ENCODE measurements around the gene RPL12. TPM values are rescaled to one million over a fixed set of nuclear protein-coding genes. Genes with fewer than 3 reads are reported as not detected.

Gene RPL12
- total and polyA plus RNA-seq, 2 experiments from 2014 or later: 594 to 1,676 TPM

GRCh38 chr9:127445851-127446712, 5.1 kb downstream of the RPL12 start:
- H3K27me3 ChIP-seq (replicated peaks; ENCODE audit: insufficient read depth): no peaks in the 10 kb centered on the region
- in situ Hi-C loops (cut with MboI): no loop called here
- no peak overlapping the region for H2AFZ ChIP-seq
- no peak overlapping the region for H3K9ac ChIP-seq
- no peak overlapping the region for H3K4me2 ChIP-seq (ENCODE audit: unreplicated experiment)
- no peak for TF ChIP-seq EZH2phosphoT487 (IDR thresholded peaks at IDR 0.05; ENCODE audit: insufficient read depth, low read depth)
- no peak for TF ChIP-seq EZH2 (IDR thresholded peaks at IDR 0.05; ENCODE audit: insufficient read depth, poor library complexity, severe bottlenecking)
- no peaks in the 10 kb centered on the region for H3K9me2 ChIP-seq (ENCODE audit: insufficient read depth)
- H3K36me3 ChIP-seq (ENCODE audit: low read depth): peaks cover 62% of the 10 kb centered on the region
- peak overlapping the region; percentile 89 for H3K27ac ChIP-seq
- H3K4me3 ChIP-seq: no peak overlapping the region
- WGBS, 2 experiments (ENCODE audit: low coverage in 1 of 2, low lambda C conversion rate in 2 of 2, missing lambda C conversion rate in 2 of 2): 61 to 62% methylated on average over 4 of the region's 4 CpGs
- H3K79me2 ChIP-seq (ENCODE audit: insufficient read depth): peaks cover 36% of the 10 kb centered on the region
- H3K9me3 ChIP-seq (ENCODE audit: low read depth): no peaks in the 10 kb centered on the region
- H4K20me1 ChIP-seq (ENCODE audit: insufficient read depth): peaks cover 22% of the 10 kb centered on the region
- peaks cover 72% of the 10 kb centered on the region for H3F3A ChIP-seq (ENCODE audit: insufficient read depth)
- no peak for DNase-seq
- 0 out of 2 replicates have a peak, but pooled peaks cover 11% of the 10 kb centered on the region for H3K4me1 ChIP-seq (ENCODE audit: insufficient read depth)

- Histone ChIP-seq H3K9ac (no peak overlapping the region), H3K27me3 (replicated peaks; ENCODE audit: insufficient read depth) (no peaks in the 10 kb centered on the region), H3K79me2 (ENCODE audit: insufficient read depth) (peaks cover 27% of the 10 kb centered on the region), H4K20me1 (ENCODE audit: insufficient read depth) (peaks cover 21% of the 10 kb centered on the region), H2AFZ (no peak overlapping the region), H3K9me2 (ENCODE audit: insufficient read depth) (no peaks in the 10 kb centered on the region), H3K4me2 (ENCODE audit: unreplicated experiment) (no peak overlapping the region), H3K9me3 (ENCODE audit: low read depth) (no peaks in the 10 kb centered on the region), H3F3A (ENCODE audit: insufficient read depth) (peaks cover 69% of the 10 kb centered on the region), H3K4me1 (ENCODE audit: insufficient read depth) (0 out of 2 replicates have a peak, but pooled peaks cover 11% of the 10 kb centered on the region), H3K27ac (peak overlapping the region; percentile 89), H3K36me3 (ENCODE audit: low read depth) (peaks cover 65% of the 10 kb centered on the region), H3K4me3 (no peak overlapping the region)
- no peak for TF ChIP-seq EZH2phosphoT487 (IDR thresholded peaks at IDR 0.05; ENCODE audit: insufficient read depth, low read depth)
- TF ChIP-seq EZH2 (IDR thresholded peaks at IDR 0.05; ENCODE audit: insufficient read depth, poor library complexity, severe bottlenecking): no peak
- in situ Hi-C loops (cut with MboI): no loop called here
- peak; percentile 72 for DNase-seq
- 96% methylated on average over 15 of the region's 15 CpGs for WGBS, 2 experiments (ENCODE audit: low coverage in 1 of 2, low lambda C conversion rate in 2 of 2, missing lambda C conversion rate in 2 of 2)
Observed at GRCh38 chr9:127444921-127445850, 6.0 kb downstream of the RPL12 start.

GRCh38 chr9:127444283-127444920, 6.8 kb downstream of the RPL12 start:
- peak; percentile 18 for DNase-seq
- in situ Hi-C loops (cut with MboI): no loop called here
- Histone ChIP-seq H3K9me3 (ENCODE audit: low read depth) (no peaks in the 10 kb centered on the region), H3K27ac (peak overlapping the region; percentile 44), H3K36me3 (ENCODE audit: low read depth) (peaks cover 58% of the 10 kb centered on the region), H3K9me2 (ENCODE audit: insufficient read depth) (no peaks in the 10 kb centered on the region), H3K4me3 (no peak overlapping the region), H2AFZ (no peak overlapping the region), H3K4me1 (ENCODE audit: insufficient read depth) (0 out of 2 replicates have a peak, but pooled peaks cover 6% of the 10 kb centered on the region), H3F3A (ENCODE audit: insufficient read depth) (peaks cover 61% of the 10 kb centered on the region), H3K79me2 (ENCODE audit: insufficient read depth) (peaks cover 19% of the 10 kb centered on the region), H3K9ac (no peak overlapping the region), H4K20me1 (ENCODE audit: insufficient read depth) (peaks cover 13% of the 10 kb centered on the region; the same call in 1 of the 2 replicates), H3K4me2 (ENCODE audit: unreplicated experiment) (no peak overlapping the region), H3K27me3 (replicated peaks; ENCODE audit: insufficient read depth) (no peaks in the 10 kb centered on the region)
- WGBS, 2 experiments (ENCODE audit: low coverage in 1 of 2, low lambda C conversion rate in 2 of 2, missing lambda C conversion rate in 2 of 2): 91 to 92% methylated on average over 17 of the region's 17 CpGs
- TF ChIP-seq EZH2 (IDR thresholded peaks at IDR 0.05; ENCODE audit: insufficient read depth, poor library complexity, severe bottlenecking) (no peak), EZH2phosphoT487 (IDR thresholded peaks at IDR 0.05; ENCODE audit: insufficient read depth, low read depth) (no peak)

- Histone ChIP-seq H3K9me2 (ENCODE audit: insufficient read depth) (no peaks in the 10 kb centered on the region), H3K4me2 (ENCODE audit: unreplicated experiment) (no peak overlapping the region), H2AFZ (no peak overlapping the region), H3F3A (ENCODE audit: insufficient read depth) (peaks cover 4% of the 10 kb centered on the region; the same call in 1 of the 2 replicates), H3K27ac (no peak overlapping the region), H3K36me3 (ENCODE audit: low read depth) (peaks cover 49% of the 10 kb centered on the region), H3K9me3 (ENCODE audit: low read depth) (no peaks in the 10 kb centered on the region), H3K9ac (no peak overlapping the region), H3K79me2 (ENCODE audit: insufficient read depth) (no peaks in the 10 kb centered on the region), H3K4me1 (ENCODE audit: insufficient read depth) (no peaks in the 10 kb centered on the region), H3K4me3 (no peak overlapping the region), H3K27me3 (replicated peaks; ENCODE audit: insufficient read depth) (no peaks in the 10 kb centered on the region), H4K20me1 (ENCODE audit: insufficient read depth) (no peaks in the 10 kb centered on the region)
- no peak for DNase-seq
- TF ChIP-seq EZH2phosphoT487 (IDR thresholded peaks at IDR 0.05; ENCODE audit: insufficient read depth, low read depth): no peak
- TF ChIP-seq EZH2 (IDR thresholded peaks at IDR 0.05; ENCODE audit: insufficient read depth, poor library complexity, severe bottlenecking): no peak
- WGBS, 2 experiments (ENCODE audit: low coverage in 1 of 2, low lambda C conversion rate in 2 of 2, missing lambda C conversion rate in 2 of 2): 91 to 95% methylated on average over 9 of the region's 9 CpGs
- in situ Hi-C loops (cut with MboI): no loop called here
Observed at GRCh38 chr9:127438394-127438793, 12.8 kb downstream of the RPL12 start.

Data from GM23248 (cell line).